Measurements from ENCODE around the gene GLT8D2.

GLT8D2 gene

GRCh38 chr12:103952497-103952896 is 97.5 kb downstream of the GLT8D2 start:
- no peak for DNase-seq (ENCODE audit: low read depth, low spot score)

- no peak for DNase-seq (ENCODE audit: low read depth, low spot score)
Measured at GRCh38 chr12:103948746-103949406, 101.1 kb downstream of the GLT8D2 start.

GRCh38 chr12:103947871-103948555 is 102.0 kb downstream of the GLT8D2 start:
- no peak for DNase-seq (ENCODE audit: low read depth, low spot score)

GRCh38 chr12:103944964-103945363 is 105.0 kb downstream of the GLT8D2 start:
- no peak for DNase-seq (ENCODE audit: low read depth, low spot score)
